HEK293 (cell line): ENCODE data around the gene PROSER3.

Source experiments
- CTCF ChIA-PET: fragments of 350-600 bp; formaldehyde crosslinking; extraction: SDS; loops from one replicate; lab custom pipeline; 2021; ENCODE audit warnings: antibody characterized with exemption; lab: Yijun Ruan, JAX
- POLR2A ChIA-PET: fragments of 300-600 bp; formaldehyde crosslinking; extraction: SDS; loops from one replicate; lab custom pipeline; 2020; ENCODE audit warnings: antibody characterized with exemption, inconsistent platforms; lab: Yijun Ruan, JAX
- H3K27ac ChIP-seq: fragments of 200-500 bp; sonication (Bioruptor generic); 2 replicates; pipeline ENCODE4 v1.5.1; 2014; ENCODE audit warnings: low read depth, low read length, control low read depth, inconsistent platforms; ENCODE audit errors: extremely low read depth
- H3K36me3 ChIP-seq, 2 experiments: fragments of 200-500 bp in 1 of 2; sonication (Bioruptor generic) in 1 of 2; 1 replicate in 1 of 2; 2 replicates in 1 of 2; pipeline ENCODE4 v1.5.1; 2014 to 2017; ENCODE audit warnings: inconsistent platforms in 2 of 2, low read length in 2 of 2; ENCODE audit not compliant: control insufficient read depth in 2 of 2, insufficient read depth in 1 of 2
- H3K4me1 ChIP-seq: fragments of 200-500 bp; sonication (Bioruptor generic); 2 replicates; pipeline ENCODE4 v1.5.1; 2014; ENCODE audit warnings: mild to moderate bottlenecking, low read length, inconsistent platforms; ENCODE audit not compliant: control insufficient read depth, insufficient read depth
- H3K4me3 ChIP-seq: 2 replicates; pipeline ENCODE4 v1.5.1; 2011; ENCODE audit warnings: low read depth, mild to moderate bottlenecking, control low read depth, low read length, moderate library complexity
- H3K9me3 ChIP-seq: fragments of 200-500 bp; sonication (Bioruptor generic); 2 replicates; pipeline ENCODE4 v1.5.1; 2014; ENCODE audit warnings: low read depth, low read length, inconsistent platforms; ENCODE audit not compliant: control insufficient read depth, insufficient read depth
- GLIS1 ChIP-seq: fragments of 450-650 bp; formaldehyde crosslinking; IDR thresholded peaks from 2 replicates; pipeline ENCODE4 v1.5.1; 2016; ENCODE audit warnings: missing biosample characterization, missing genetic modification characterization
- KLF9 ChIP-seq: fragments of 450-650 bp; formaldehyde crosslinking; IDR thresholded peaks from 2 replicates; pipeline ENCODE4 v1.5.1; 2016; ENCODE audit warnings: missing biosample characterization, missing genetic modification characterization, low read depth
- OSR2 ChIP-seq: fragments of 450-650 bp; formaldehyde crosslinking; IDR thresholded peaks from 2 replicates; pipeline ENCODE4 v1.5.1; 2016; ENCODE audit warnings: missing biosample characterization, missing genetic modification characterization
- SCRT2 ChIP-seq: fragments of 450-650 bp; formaldehyde crosslinking; IDR thresholded peaks from 2 replicates; pipeline ENCODE4 v1.5.1; 2016; ENCODE audit warnings: missing biosample characterization, missing genetic modification characterization
- ZFP3 ChIP-seq: fragments of 450-650 bp; formaldehyde crosslinking; IDR thresholded peaks from 2 replicates; pipeline ENCODE4 v1.5.1; 2016; ENCODE audit warnings: low read depth, missing biosample characterization, missing genetic modification characterization
- ZFP37 ChIP-seq: fragments of 450-650 bp; formaldehyde crosslinking; IDR thresholded peaks from 2 replicates; pipeline ENCODE4 v1.5.1; 2016; ENCODE audit warnings: missing biosample characterization, missing genetic modification characterization
- ZIC2 ChIP-seq: fragments of 450-650 bp; formaldehyde crosslinking; IDR thresholded peaks from 2 replicates; pipeline ENCODE4 v1.5.1; 2016; ENCODE audit warnings: missing biosample characterization, missing genetic modification characterization
- ZNF112 ChIP-seq: fragments of 450-650 bp; formaldehyde crosslinking; IDR thresholded peaks from 2 replicates; pipeline ENCODE4 v1.5.0; 2017; ENCODE audit warnings: missing biosample characterization, missing genetic modification characterization
- ZNF132 ChIP-seq: fragments of 450-650 bp; formaldehyde crosslinking; IDR thresholded peaks from 2 replicates; pipeline ENCODE4 v1.5.1; 2017; ENCODE audit warnings: missing biosample characterization, missing genetic modification characterization, borderline replicate concordance
- ZNF184 ChIP-seq: fragments of 450-650 bp; IDR thresholded peaks from 2 replicates; pipeline ENCODE4 v1.5.1; 2018; ENCODE audit warnings: missing biosample characterization, mild to moderate bottlenecking, missing genetic modification characterization
- ZNF19 ChIP-seq: fragments of 450-650 bp; formaldehyde crosslinking; IDR thresholded peaks from 2 replicates; pipeline ENCODE4; 2016; ENCODE audit warnings: missing biosample characterization, missing genetic modification characterization, low read depth
- ZNF2 ChIP-seq: fragments of 450-650 bp; formaldehyde crosslinking; IDR thresholded peaks from 2 replicates; pipeline ENCODE4 v1.5.1; 2016; ENCODE audit warnings: missing biosample characterization, missing genetic modification characterization
- ZNF214 ChIP-seq: fragments of 450-650 bp; formaldehyde crosslinking; IDR thresholded peaks from 2 replicates; pipeline ENCODE4 v1.5.1; 2017; ENCODE audit warnings: missing biosample characterization, mild to moderate bottlenecking, missing genetic modification characterization, borderline replicate concordance
- ZNF239 ChIP-seq: fragments of 450-650 bp; formaldehyde crosslinking; IDR thresholded peaks from 2 replicates; pipeline ENCODE4 v1.5.1; 2016; ENCODE audit warnings: missing biosample characterization, missing genetic modification characterization
- ZNF248 ChIP-seq: fragments of 450-650 bp; formaldehyde crosslinking; IDR thresholded peaks from 2 replicates; pipeline ENCODE4 v1.5.1; 2017; ENCODE audit warnings: missing biosample characterization, missing genetic modification characterization
- ZNF404 ChIP-seq: fragments of 450-650 bp; formaldehyde crosslinking; IDR thresholded peaks from 2 replicates; pipeline ENCODE4 v1.5.1; 2017; ENCODE audit warnings: missing biosample characterization, missing genetic modification characterization
- ZNF501 ChIP-seq: fragments of 450-650 bp; formaldehyde crosslinking; IDR thresholded peaks from 2 replicates; pipeline ENCODE4 v1.5.1; 2016; ENCODE audit warnings: missing biosample characterization, missing genetic modification characterization
- ZNF561 ChIP-seq: fragments of 450-650 bp; IDR thresholded peaks from 2 replicates; pipeline ENCODE4 v1.5.1; 2018; ENCODE audit warnings: missing biosample characterization, missing genetic modification characterization, borderline replicate concordance
- ZNF571 ChIP-seq: fragments of 450-650 bp; formaldehyde crosslinking; IDR thresholded peaks from 2 replicates; pipeline ENCODE4 v1.5.0; 2017; ENCODE audit warnings: missing biosample characterization, missing genetic modification characterization
- ZNF585B ChIP-seq: fragments of 450-650 bp; formaldehyde crosslinking; IDR thresholded peaks from 2 replicates; pipeline ENCODE4 v1.5.1; 2016; ENCODE audit warnings: missing biosample characterization, missing genetic modification characterization
- ZNF600 ChIP-seq: fragments of 450-650 bp; formaldehyde crosslinking; IDR thresholded peaks from 2 replicates; pipeline ENCODE4 v1.5.1; 2016; ENCODE audit warnings: missing biosample characterization, missing genetic modification characterization
- ZNF621 ChIP-seq: fragments of 450-650 bp; formaldehyde crosslinking; IDR thresholded peaks from 2 replicates; pipeline ENCODE4 v1.5.1; 2017; ENCODE audit warnings: missing biosample characterization, missing genetic modification characterization
- ZNF623 ChIP-seq: fragments of 450-650 bp; formaldehyde crosslinking; IDR thresholded peaks from 2 replicates; pipeline ENCODE4 v1.5.1; 2016; ENCODE audit warnings: missing biosample characterization, missing genetic modification characterization
- ZNF777 ChIP-seq: fragments of 450-650 bp; formaldehyde crosslinking; IDR thresholded peaks from 2 replicates; pipeline ENCODE4 v1.5.1; 2017; ENCODE audit warnings: missing biosample characterization, missing genetic modification characterization, borderline replicate concordance
- ZNF791 ChIP-seq: fragments of 450-650 bp; formaldehyde crosslinking; IDR thresholded peaks from 2 replicates; pipeline ENCODE4 v1.5.1; 2016; ENCODE audit warnings: missing biosample characterization, missing genetic modification characterization
- TF ChIP-seq, protein P1 (sequence below): fragments of 450-650 bp; formaldehyde crosslinking; IDR thresholded peaks from 2 replicates; pipeline ENCODE4 v1.5.1; 2016; ENCODE audit warnings: missing biosample characterization, missing genetic modification characterization, borderline replicate concordance
- TF ChIP-seq, protein P2 (sequence below): fragments of 450-650 bp; formaldehyde crosslinking; IDR thresholded peaks from 2 replicates; pipeline ENCODE4 v1.5.1; 2016; ENCODE audit warnings: missing biosample characterization, missing genetic modification characterization
- TF ChIP-seq, protein P3 (sequence below): fragments of 450-650 bp; formaldehyde crosslinking; IDR thresholded peaks from 2 replicates; pipeline ENCODE4 v1.5.1; 2016; ENCODE audit warnings: missing biosample characterization, missing genetic modification characterization

The PROSER3 gene

DNA sequence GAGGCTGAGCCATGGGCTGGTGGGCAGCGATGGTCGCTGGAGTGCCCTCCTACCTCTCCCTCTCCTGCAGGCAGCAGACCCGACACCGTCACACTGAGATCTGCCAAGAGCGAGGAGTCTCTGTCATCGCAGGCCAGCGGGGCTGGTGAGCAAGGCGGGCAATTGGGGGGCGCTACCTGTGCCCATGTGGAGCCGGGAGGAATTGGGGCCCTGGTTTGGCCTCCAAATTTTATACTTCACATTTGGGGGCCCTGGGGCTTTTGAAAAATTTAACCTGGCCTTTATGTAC is 27.3 kb downstream of the PROSER3 start:
- POLR2A ChIA-PET: interaction anchor here (0.6 to 1.6 kb wide), 3 partner anchors 37 to 90 kb away, joined by 3 to 8 read pairs (median 5); partner anchors contain the start of gene LIN37

DNA sequence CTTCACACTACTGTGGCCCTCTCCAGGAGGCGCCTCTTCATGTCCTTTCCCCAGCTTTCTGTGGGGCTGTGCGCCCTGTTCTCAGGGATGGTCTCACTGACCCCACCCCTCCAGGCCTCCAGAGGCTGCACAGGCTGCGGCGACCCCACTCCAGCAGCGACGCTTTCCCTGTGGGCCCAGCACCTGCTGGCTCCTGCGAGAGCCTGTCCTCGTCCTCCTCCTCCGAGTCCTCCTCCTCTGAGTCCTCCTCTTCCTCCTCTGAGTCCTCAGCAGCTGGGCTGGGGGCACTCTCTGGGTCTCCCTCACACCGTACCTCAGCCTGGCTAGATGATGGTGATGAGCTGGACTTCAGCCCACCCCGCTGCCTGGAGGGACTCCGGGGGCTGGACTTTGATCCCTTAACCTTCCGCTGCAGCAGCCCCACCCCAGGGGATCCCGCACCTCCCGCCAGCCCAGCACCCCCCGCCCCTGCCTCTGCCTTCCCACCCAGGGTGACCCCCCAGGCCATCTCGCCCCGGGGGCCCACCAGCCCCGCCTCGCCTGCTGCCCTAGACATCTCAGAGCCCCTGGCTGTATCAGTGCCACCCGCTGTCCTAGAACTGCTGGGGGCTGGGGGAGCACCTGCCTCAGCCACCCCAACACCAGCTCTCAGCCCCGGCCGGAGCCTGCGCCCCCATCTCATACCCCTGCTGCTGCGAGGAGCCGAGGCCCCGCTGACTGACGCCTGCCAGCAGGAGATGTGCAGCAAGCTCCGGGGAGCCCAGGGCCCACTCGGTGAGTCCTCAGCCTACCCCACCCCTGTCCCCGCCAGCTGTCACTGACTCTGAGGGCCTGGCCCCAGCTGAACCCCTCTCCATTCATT is 28.6 kb downstream of the PROSER3 start:
- no peak overlapping the region for H3K27ac ChIP-seq
- no peaks in the 10 kb centered on the region for H3K9me3 ChIP-seq
- peaks cover 15 to 21% of the 10 kb centered on the region in 2 experiments for H3K36me3 ChIP-seq
- no peaks in the 10 kb centered on the region for H3K4me1 ChIP-seq
- ChIA-PET CTCF (interaction anchor here (0.6 kb wide), 3 partner anchors 11 to 719 kb away, joined by 3 to 4 read pairs (median 3); no protein-coding TSS in a partner anchor), POLR2A (interaction anchor here (1.6 kb wide), 1 partner anchor 46 kb away, joined by 5 read pairs; no protein-coding TSS in a partner anchor)
- no peak overlapping the region for H3K4me3 ChIP-seq
- TF ChIP-seq ZIC2 (tag by site-specific recombination) (peak; percentile 84), ZNF585B (tag by site-specific recombination) (no peak), ZNF777 (tag by site-specific recombination) (no peak), ZNF404 (tag by site-specific recombination) (no peak), ZNF791 (no peak), ZNF621 (tag by site-specific recombination) (no peak), ZNF184 (tag by site-specific recombination) (no peak), OSR2 (tag by site-specific recombination) (no peak), ZNF239 (no peak), GLIS1 (peak; percentile 17; the same call in 1 of the 2 replicates)
- TF ChIP-seq, protein P1, sequence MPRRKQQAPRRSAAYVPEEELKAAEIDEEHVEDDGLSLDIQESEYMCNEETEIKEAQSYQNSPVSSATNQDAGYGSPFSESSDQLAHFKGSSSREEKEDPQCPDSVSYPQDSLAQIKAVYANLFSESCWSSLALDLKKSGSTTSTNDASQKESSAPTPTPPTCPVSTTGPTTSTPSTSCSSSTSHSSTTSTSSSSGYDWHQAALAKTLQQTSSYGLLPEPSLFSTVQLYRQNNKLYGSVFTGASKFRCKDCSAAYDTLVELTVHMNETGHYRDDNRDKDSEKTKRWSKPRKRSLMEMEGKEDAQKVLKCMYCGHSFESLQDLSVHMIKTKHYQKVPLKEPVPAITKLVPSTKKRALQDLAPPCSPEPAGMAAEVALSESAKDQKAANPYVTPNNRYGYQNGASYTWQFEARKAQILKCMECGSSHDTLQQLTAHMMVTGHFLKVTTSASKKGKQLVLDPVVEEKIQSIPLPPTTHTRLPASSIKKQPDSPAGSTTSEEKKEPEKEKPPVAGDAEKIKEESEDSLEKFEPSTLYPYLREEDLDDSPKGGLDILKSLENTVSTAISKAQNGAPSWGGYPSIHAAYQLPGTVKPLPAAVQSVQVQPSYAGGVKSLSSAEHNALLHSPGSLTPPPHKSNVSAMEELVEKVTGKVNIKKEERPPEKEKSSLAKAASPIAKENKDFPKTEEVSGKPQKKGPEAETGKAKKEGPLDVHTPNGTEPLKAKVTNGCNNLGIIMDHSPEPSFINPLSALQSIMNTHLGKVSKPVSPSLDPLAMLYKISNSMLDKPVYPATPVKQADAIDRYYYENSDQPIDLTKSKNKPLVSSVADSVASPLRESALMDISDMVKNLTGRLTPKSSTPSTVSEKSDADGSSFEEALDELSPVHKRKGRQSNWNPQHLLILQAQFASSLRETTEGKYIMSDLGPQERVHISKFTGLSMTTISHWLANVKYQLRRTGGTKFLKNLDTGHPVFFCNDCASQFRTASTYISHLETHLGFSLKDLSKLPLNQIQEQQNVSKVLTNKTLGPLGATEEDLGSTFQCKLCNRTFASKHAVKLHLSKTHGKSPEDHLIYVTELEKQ (tag by site-specific recombination): no peak
- TF ChIP-seq, protein P2, sequence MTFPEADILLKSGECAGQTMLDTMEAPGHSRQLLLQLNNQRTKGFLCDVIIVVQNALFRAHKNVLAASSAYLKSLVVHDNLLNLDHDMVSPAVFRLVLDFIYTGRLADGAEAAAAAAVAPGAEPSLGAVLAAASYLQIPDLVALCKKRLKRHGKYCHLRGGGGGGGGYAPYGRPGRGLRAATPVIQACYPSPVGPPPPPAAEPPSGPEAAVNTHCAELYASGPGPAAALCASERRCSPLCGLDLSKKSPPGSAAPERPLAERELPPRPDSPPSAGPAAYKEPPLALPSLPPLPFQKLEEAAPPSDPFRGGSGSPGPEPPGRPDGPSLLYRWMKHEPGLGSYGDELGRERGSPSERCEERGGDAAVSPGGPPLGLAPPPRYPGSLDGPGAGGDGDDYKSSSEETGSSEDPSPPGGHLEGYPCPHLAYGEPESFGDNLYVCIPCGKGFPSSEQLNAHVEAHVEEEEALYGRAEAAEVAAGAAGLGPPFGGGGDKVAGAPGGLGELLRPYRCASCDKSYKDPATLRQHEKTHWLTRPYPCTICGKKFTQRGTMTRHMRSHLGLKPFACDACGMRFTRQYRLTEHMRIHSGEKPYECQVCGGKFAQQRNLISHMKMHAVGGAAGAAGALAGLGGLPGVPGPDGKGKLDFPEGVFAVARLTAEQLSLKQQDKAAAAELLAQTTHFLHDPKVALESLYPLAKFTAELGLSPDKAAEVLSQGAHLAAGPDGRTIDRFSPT (tag by site-specific recombination): no peak; the same call in 1 of the 2 replicates
- TF ChIP-seq, protein P3, sequence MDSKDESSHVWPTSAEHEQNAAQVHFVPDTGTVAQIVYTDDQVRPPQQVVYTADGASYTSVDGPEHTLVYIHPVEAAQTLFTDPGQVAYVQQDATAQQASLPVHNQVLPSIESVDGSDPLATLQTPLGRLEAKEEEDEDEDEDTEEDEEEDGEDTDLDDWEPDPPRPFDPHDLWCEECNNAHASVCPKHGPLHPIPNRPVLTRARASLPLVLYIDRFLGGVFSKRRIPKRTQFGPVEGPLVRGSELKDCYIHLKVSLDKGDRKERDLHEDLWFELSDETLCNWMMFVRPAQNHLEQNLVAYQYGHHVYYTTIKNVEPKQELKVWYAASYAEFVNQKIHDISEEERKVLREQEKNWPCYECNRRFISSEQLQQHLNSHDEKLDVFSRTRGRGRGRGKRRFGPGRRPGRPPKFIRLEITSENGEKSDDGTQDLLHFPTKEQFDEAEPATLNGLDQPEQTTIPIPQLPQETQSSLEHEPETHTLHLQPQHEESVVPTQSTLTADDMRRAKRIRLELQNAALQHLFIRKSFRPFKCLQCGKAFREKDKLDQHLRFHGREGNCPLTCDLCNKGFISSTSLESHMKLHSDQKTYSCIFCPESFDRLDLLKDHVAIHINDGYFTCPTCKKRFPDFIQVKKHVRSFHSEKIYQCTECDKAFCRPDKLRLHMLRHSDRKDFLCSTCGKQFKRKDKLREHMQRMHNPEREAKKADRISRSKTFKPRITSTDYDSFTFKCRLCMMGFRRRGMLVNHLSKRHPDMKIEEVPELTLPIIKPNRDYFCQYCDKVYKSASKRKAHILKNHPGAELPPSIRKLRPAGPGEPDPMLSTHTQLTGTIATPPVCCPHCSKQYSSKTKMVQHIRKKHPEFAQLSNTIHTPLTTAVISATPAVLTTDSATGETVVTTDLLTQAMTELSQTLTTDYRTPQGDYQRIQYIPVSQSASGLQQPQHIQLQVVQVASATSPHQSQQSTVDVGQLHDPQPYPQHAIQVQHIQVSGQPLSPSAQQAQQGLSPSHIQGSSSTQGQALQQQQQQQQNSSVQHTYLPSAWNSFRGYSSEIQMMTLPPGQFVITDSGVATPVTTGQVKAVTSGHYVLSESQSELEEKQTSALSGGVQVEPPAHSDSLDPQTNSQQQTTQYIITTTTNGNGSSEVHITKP: no peak

More for the DNA sequence above, 27.3 kb downstream of the PROSER3 start:
- Histone ChIP-seq H3K4me1 (no peaks in the 10 kb centered on the region), H3K36me3 (peaks cover 27 to 28% of the 10 kb centered on the region in 2 experiments), H3K27ac (peak overlapping the region; percentile 16; the same call in 1 of the 2 replicates), H3K4me3 (no peak overlapping the region), H3K9me3 (no peaks in the 10 kb centered on the region)
- TF ChIP-seq ZNF561 (tag by site-specific recombination): no peak
- TF ChIP-seq ZNF248 (tag by site-specific recombination): no peak
- TF ChIP-seq SCRT2 (tag by site-specific recombination): no peak
- no peak for TF ChIP-seq ZFP37 (tag by site-specific recombination)
- no peak for TF ChIP-seq ZNF214 (tag by site-specific recombination)
- no peak for TF ChIP-seq ZNF501 (tag by site-specific recombination)
- TF ChIP-seq, protein P1 (tag by site-specific recombination): no peak
- no peak for TF ChIP-seq ZNF600 (tag by site-specific recombination)
- no peak for TF ChIP-seq ZNF623 (tag by site-specific recombination)
- TF ChIP-seq ZFP3 (tag by site-specific recombination): no peak
- no peak for TF ChIP-seq ZNF132 (tag by site-specific recombination)
- no peak for TF ChIP-seq ZNF571
- TF ChIP-seq ZNF19: no peak
- TF ChIP-seq ZNF2 (tag by site-specific recombination): no peak
- no peak for TF ChIP-seq KLF9 (tag by site-specific recombination)
- no peak for TF ChIP-seq ZNF112 (tag by site-specific recombination)
- CTCF ChIA-PET: interaction anchor here (0.7 kb wide), 1 partner anchor 11 kb away, joined by 3 read pairs; no protein-coding TSS in a partner anchor
